Measurements from ENCODE around the gene C14orf119. TPM values are rescaled to one million over a fixed set of nuclear protein-coding genes. Genes with fewer than 3 reads are reported as not detected.

The C14orf119 gene
- total RNA-seq, 1 experiment from 2014 or later = 65.1 TPM

DNA sequence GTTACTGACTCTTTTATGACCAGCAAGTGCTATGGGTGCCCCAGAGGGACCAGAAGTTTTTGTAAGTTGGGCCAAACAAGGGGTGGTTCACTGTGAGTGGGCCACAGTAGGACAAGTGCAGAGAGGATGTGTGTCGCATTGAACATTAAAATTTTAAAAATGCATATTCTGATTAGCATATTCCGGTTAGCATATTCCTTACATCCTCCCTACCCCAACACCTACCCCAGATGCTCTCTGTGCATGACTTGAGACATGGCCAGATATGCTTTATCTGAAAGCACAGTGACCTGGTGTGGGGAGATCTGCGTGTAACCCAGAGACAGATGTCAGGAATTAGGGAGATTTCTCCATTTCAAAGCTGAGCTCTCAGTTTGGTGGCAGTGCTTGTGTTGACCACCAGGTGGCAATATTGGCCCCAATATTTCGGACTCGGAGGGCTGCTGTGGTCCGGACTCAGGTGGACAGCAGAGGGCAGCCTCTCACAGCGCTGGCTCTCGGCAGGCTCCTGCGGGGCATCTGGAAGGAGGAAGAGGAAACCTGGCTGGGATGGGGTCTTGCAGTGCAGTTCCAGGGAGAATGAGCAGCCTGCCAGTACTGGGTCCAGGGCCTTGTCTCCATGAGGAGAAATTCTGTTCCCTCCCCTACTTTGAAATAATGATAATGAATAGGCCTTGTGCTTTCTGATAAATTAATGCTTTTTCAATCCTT is 25.4 kb downstream of the C14orf119 start:
- no peak overlapping the region for H3K56ac ChIP-seq (ENCODE audit: insufficient read length, low read depth, low read length)
- no peak overlapping the region for H2BK15ac ChIP-seq (ENCODE audit: low read depth, low read length)
- Mint-ChIP-seq H3K4me1 (peaks cover 50 to 56% of the 10 kb centered on the region in 2 experiments), H3K36me3 (ENCODE audit: insufficient read depth in 1 of 3, low read depth in 3 of 3) (no peaks in the 10 kb centered on the region; a peak in 1 of 7 replicates), H3K9me3 (no peaks in the 10 kb centered on the region), H3K27me3 (ENCODE audit: low read depth) (peaks cover 13% of the 10 kb centered on the region), H3K4me3 (0 out of 5 replicates have a peak overlapping the region, but pooled peaks of 1 of the 2 experiments have one; percentile 13), H3K27ac (peak overlapping the region in 2 of 3 experiments; percentile 9 to 82; a peak in 5 of 7 replicates)
- no peak overlapping the region for H4K5ac ChIP-seq (ENCODE audit: insufficient read length, low read depth, low read length)
- no peak overlapping the region for H3K23ac ChIP-seq (ENCODE audit: insufficient read length, low read depth, low read length)
- TF ChIP-seq, protein P1, sequence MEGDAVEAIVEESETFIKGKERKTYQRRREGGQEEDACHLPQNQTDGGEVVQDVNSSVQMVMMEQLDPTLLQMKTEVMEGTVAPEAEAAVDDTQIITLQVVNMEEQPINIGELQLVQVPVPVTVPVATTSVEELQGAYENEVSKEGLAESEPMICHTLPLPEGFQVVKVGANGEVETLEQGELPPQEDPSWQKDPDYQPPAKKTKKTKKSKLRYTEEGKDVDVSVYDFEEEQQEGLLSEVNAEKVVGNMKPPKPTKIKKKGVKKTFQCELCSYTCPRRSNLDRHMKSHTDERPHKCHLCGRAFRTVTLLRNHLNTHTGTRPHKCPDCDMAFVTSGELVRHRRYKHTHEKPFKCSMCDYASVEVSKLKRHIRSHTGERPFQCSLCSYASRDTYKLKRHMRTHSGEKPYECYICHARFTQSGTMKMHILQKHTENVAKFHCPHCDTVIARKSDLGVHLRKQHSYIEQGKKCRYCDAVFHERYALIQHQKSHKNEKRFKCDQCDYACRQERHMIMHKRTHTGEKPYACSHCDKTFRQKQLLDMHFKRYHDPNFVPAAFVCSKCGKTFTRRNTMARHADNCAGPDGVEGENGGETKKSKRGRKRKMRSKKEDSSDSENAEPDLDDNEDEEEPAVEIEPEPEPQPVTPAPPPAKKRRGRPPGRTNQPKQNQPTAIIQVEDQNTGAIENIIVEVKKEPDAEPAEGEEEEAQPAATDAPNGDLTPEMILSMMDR (conservative IDR thresholded peaks at IDR 0.05) = peak; percentile 100
- H3K14ac ChIP-seq (ENCODE audit: insufficient read depth, low read length) = no peak overlapping the region
- no peak overlapping the region for H2AFZ ChIP-seq (ENCODE audit: low read length)
- H3K27ac ChIP-seq (ENCODE audit: insufficient read length, low read depth, low read length) = no peak overlapping the region
- no peaks in the 10 kb centered on the region for H3K79me2 ChIP-seq (ENCODE audit: insufficient read depth, low read length)
- H3K23me2 ChIP-seq (ENCODE audit: insufficient read length, low read depth, low read length, poor library complexity, severe bottlenecking) = no peaks in the 10 kb centered on the region
- no peaks in the 10 kb centered on the region for H3K27me3 ChIP-seq (ENCODE audit: insufficient read depth, low read length)
- no peaks in the 10 kb centered on the region for H3K79me1 ChIP-seq (ENCODE audit: insufficient read depth, low read depth, low read length, poor library complexity, severe bottlenecking)
- H3K9me3 ChIP-seq (ENCODE audit: control insufficient read depth, low read depth, low read length) = no peaks in the 10 kb centered on the region
- no peak overlapping the region for H3K9ac ChIP-seq (ENCODE audit: extremely low read depth, insufficient read length, low read length)
- H3K4ac ChIP-seq (ENCODE audit: low read depth, low read length) = no peak overlapping the region
- H2BK20ac ChIP-seq (ENCODE audit: low read depth, low read length, poor library complexity, severe bottlenecking) = no peak overlapping the region
- no CpG with 5 or more reads among the region's 9 CpGs for WGBS (ENCODE audit: extremely low coverage, insufficient read length, low lambda C conversion rate)
- H3K18ac ChIP-seq (ENCODE audit: insufficient read length, low read depth, low read length) = no peak overlapping the region
- no peak overlapping the region for H4K91ac ChIP-seq (ENCODE audit: insufficient read length, low read depth, low read length)
- no peak overlapping the region for H2AK5ac ChIP-seq (ENCODE audit: insufficient read length, low read length)
- no peak overlapping the region for H4K8ac ChIP-seq (replicated peaks; ENCODE audit: insufficient read length, low read depth, low read length)
- peak; percentile 92 for DNase-seq
- H3K4me2 ChIP-seq (ENCODE audit: insufficient read depth, insufficient read length, low read length) = no peak overlapping the region
- H2BK5ac ChIP-seq (ENCODE audit: insufficient read length, low read length) = no peak overlapping the region
- H4K20me1 ChIP-seq (ENCODE audit: control insufficient read depth, insufficient read depth, insufficient read length) = no peaks in the 10 kb centered on the region
- no peak overlapping the region for H3T11ph ChIP-seq (ENCODE audit: low read length)
- H3K4me1 ChIP-seq (ENCODE audit: insufficient read depth, low read length) = peaks cover 11% of the 10 kb centered on the region
- H2BK120ac ChIP-seq (ENCODE audit: low read depth, low read length, poor library complexity, severe bottlenecking) = no peak overlapping the region
- no peak overlapping the region for H2BK12ac ChIP-seq (ENCODE audit: insufficient read length, low read depth, low read length)

All from H9 (cell line).